ENCODE measurements around the gene BACE1-AS.

The BACE1-AS gene

DNA sequence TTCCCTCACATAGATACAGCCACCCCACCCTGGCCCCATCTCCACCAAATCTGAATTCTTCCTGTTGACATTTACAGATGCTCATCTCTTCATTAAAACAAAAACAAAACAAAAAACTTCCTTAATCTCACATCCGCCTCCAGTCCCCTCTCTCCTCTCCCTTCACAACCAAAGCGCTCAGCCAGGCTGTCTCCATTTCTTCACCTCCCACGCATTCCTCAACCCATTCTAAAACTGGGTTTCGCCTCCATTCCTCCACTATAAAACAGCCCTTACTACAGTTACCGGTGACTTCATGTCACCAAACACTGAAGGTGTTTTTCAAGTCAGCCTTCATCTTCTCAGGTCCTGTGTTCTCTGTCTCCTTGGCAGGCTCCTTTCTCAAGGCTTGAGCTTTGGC, 9.6 kb downstream of the BACE1-AS start:
- Histone ChIP-seq H3K36me3 (replicated peaks) (no peaks in the 10 kb centered on the region), H3K4me3 (ENCODE audit: low read depth, low read length) (no peak overlapping the region), H3K27me3 (replicated peaks) (no peaks in the 10 kb centered on the region), H3K27ac (no peak overlapping the region)
- DNase-seq = no peak
- in situ Hi-C loops (cut with HindIII; ENCODE audit: low pct_ligation_motif_present, low sequenced_read_pairs) = no loop called here
- TF ChIP-seq, protein P1, sequence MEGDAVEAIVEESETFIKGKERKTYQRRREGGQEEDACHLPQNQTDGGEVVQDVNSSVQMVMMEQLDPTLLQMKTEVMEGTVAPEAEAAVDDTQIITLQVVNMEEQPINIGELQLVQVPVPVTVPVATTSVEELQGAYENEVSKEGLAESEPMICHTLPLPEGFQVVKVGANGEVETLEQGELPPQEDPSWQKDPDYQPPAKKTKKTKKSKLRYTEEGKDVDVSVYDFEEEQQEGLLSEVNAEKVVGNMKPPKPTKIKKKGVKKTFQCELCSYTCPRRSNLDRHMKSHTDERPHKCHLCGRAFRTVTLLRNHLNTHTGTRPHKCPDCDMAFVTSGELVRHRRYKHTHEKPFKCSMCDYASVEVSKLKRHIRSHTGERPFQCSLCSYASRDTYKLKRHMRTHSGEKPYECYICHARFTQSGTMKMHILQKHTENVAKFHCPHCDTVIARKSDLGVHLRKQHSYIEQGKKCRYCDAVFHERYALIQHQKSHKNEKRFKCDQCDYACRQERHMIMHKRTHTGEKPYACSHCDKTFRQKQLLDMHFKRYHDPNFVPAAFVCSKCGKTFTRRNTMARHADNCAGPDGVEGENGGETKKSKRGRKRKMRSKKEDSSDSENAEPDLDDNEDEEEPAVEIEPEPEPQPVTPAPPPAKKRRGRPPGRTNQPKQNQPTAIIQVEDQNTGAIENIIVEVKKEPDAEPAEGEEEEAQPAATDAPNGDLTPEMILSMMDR (IDR thresholded peaks at IDR 0.05; ENCODE audit: low read depth, low read length, missing control alignments) = no peak

DNA sequence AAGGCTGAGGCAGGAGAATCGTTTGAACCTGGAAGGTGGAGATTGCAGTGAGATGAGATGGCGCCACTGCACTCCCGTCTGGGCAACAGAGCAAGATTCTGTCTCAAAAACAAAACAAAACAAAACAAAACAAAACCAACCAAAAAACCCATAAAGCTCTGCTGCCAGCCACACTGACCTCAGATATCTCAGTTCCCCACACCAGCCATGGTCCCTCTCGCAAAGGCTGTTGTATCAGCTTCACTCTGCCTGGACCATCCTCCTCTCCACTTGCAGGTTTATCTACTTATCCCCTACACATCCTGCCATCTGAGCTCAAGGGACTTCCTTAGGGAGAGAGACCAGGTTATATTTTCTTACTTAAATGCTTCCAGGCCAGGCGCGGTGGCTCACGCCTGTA, 11.1 kb downstream of the BACE1-AS start:
- TF ChIP-seq, protein P1 (IDR thresholded peaks at IDR 0.05; ENCODE audit: low read depth, low read length, missing control alignments) = no peak
- no peak for DNase-seq
- Histone ChIP-seq H3K4me3 (ENCODE audit: low read depth, low read length) (no peak overlapping the region), H3K27me3 (replicated peaks) (no peaks in the 10 kb centered on the region), H3K36me3 (replicated peaks) (no peaks in the 10 kb centered on the region), H3K27ac (no peak overlapping the region)
- in situ Hi-C loops (cut with HindIII; ENCODE audit: low pct_ligation_motif_present, low sequenced_read_pairs) = no loop called here

DNA sequence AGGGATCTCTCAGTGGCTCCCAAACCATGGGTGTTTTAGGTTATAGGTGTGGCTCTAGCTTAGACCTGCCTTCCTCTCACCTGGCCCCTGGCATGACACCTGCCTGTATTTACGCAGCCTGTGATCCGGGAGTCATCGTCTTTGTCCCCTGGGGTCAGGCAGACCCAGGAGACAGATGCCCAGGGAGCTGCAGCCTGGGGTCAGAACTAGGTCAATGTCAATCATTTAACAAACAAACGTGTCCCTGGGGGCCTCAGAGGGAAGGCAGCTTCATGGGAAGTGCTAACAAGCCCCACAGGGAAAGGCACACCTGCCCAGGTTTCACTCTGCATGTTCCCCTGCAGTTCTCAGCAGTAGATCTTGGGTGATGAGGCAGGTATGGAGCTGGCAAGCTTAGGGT, 12.0 kb downstream of the BACE1-AS start:
- no peaks in the 10 kb centered on the region for H3K27me3 ChIP-seq (replicated peaks)
- H3K4me3 ChIP-seq (ENCODE audit: low read depth, low read length) = no peak overlapping the region
- H3K36me3 ChIP-seq (replicated peaks) = no peaks in the 10 kb centered on the region
- in situ Hi-C loops (cut with HindIII; ENCODE audit: low pct_ligation_motif_present, low sequenced_read_pairs) = no loop called here
- DNase-seq = no peak
- TF ChIP-seq, protein P1 (IDR thresholded peaks at IDR 0.05; ENCODE audit: low read depth, low read length, missing control alignments) = no peak
- H3K27ac ChIP-seq = no peak overlapping the region

DNA sequence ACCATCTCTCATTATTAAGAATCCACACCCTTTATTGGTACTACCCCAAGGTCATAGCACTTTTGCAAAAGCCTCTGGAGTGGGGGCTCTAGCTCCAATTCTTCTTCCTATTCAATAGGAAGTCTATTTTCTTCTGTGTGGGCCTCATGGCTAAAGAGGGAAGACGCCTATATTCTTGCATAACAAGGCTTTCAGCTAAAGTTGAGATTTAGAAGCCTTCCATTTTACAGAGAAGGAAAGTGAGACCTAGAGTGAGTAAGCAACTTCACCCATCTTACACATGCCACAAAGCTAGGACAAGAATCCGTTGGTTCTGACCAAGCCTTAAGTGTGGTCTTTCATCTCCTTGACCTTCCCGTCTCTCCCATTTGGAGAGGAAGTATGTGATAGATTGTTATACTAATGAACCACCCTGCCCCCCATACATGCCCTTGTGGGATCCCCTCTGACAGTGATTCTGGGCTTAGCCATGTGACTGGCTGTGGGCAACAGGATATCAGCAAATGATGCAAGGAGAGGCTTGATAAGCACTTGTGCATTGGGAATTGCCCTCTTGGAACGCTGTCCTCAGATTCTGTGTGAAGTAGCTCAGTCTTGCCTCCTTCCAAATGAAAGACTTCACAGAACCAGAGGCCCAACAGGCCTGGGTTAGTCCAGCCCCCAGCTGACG, 12.6 kb downstream of the BACE1-AS start:
- no peak overlapping the region for H3K4me3 ChIP-seq (ENCODE audit: low read depth, low read length)
- no peaks in the 10 kb centered on the region for H3K27me3 ChIP-seq (replicated peaks)
- TF ChIP-seq, protein P1 (IDR thresholded peaks at IDR 0.05; ENCODE audit: low read depth, low read length, missing control alignments) = no peak
- H3K36me3 ChIP-seq (replicated peaks) = no peaks in the 10 kb centered on the region
- in situ Hi-C loops (cut with HindIII; ENCODE audit: low pct_ligation_motif_present, low sequenced_read_pairs) = no loop called here
- DNase-seq = no peak
- no peak overlapping the region for H3K27ac ChIP-seq

DNA sequence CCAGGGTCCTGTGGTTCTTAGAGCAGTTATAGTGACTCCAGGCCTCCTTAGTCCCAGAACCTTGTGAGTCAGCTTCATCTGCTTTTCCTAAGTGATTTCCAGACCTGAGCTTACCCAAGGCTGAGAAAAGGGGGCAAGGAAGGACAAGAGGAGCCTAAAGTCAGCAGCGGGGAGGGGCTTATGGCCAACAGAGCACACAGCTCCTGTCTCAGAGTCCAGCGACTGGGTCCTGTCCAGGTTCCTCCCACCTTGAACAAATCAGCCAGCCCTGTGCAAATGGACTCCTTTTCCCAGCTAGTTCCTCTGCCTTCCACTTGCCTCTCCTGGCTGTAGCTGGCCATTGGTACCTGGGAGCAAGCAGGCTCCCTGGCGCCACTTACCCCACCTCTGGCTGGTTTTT, 14.0 kb downstream of the BACE1-AS start:
- in situ Hi-C loops (cut with HindIII; ENCODE audit: low pct_ligation_motif_present, low sequenced_read_pairs) = no loop called here
- no peak for DNase-seq
- Histone ChIP-seq H3K36me3 (replicated peaks) (no peaks in the 10 kb centered on the region), H3K27me3 (replicated peaks) (no peaks in the 10 kb centered on the region), H3K27ac (no peak overlapping the region), H3K4me3 (ENCODE audit: low read depth, low read length) (no peak overlapping the region)
- TF ChIP-seq, protein P1 (IDR thresholded peaks at IDR 0.05; ENCODE audit: low read depth, low read length, missing control alignments) = no peak

DNA sequence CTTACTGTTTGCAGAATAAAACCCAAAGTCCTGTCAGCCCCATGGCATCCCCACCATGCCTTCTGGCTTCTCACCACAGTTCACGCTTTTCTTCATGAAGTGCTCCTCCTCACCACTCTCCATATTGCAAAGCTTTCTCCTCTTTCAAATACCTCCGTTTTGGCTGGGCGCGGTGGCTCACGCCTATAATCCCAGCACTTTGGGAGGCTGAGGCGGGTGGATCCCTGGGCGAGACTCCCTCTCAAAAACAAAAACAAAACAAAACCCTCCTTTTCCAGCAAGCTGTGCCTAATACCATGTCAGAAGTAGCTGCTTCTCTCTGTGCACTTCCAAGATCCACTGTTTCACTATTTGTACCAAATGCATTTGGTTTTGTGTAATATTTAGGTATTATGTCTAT, 18.2 kb downstream of the BACE1-AS start:
- Histone ChIP-seq H3K4me3 (ENCODE audit: low read depth, low read length) (no peak overlapping the region), H3K27me3 (replicated peaks) (no peaks in the 10 kb centered on the region), H3K36me3 (replicated peaks) (no peaks in the 10 kb centered on the region), H3K27ac (no peak overlapping the region)
- no peak for DNase-seq
- in situ Hi-C loops (cut with HindIII; ENCODE audit: low pct_ligation_motif_present, low sequenced_read_pairs) = no loop called here
- TF ChIP-seq, protein P1 (IDR thresholded peaks at IDR 0.05; ENCODE audit: low read depth, low read length, missing control alignments) = no peak

All from brain microvascular endothelial cell (primary cell).